HepG2 (cell line): Measurements from ENCODE around the gene UQCR10.

Experiments used
- ZFP37 ChIP-seq: sonication (generic); formaldehyde crosslinking; IDR thresholded peaks from 2 replicates; pipeline ENCODE4 v1.4.0; 2020; ENCODE audit warnings: missing genetic modification reagents, borderline replicate concordance
- TF ChIP-seq, protein P1 (sequence below): sonication (generic); formaldehyde crosslinking; IDR thresholded peaks from 2 replicates; pipeline ENCODE4 v1.5.0; 2020; ENCODE audit warnings: mild to moderate bottlenecking, missing genetic modification reagents, moderate library complexity

DNA sequence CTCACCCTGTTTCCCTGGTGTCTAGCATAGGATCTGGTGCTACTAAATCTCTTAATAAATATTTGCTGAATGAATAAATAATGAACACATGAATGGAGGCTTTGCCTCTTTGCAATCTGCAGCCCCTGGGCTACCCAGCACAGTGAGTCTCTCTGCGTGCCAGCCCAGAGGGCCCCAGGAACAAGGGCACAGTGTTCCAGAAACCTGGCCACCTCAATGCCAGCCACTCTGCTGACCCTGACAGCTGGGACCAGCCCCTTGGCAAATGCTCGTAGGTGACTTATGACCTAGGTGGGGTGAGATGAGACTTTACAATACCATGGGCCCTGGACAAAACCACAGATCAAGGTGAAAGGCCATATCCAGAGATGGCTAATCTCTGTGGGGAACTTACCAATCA is 31.6 kb downstream of the UQCR10 start:
- TF ChIP-seq ZFP37 (CRISPR knock-in tag): no peak
- TF ChIP-seq, protein P1, sequence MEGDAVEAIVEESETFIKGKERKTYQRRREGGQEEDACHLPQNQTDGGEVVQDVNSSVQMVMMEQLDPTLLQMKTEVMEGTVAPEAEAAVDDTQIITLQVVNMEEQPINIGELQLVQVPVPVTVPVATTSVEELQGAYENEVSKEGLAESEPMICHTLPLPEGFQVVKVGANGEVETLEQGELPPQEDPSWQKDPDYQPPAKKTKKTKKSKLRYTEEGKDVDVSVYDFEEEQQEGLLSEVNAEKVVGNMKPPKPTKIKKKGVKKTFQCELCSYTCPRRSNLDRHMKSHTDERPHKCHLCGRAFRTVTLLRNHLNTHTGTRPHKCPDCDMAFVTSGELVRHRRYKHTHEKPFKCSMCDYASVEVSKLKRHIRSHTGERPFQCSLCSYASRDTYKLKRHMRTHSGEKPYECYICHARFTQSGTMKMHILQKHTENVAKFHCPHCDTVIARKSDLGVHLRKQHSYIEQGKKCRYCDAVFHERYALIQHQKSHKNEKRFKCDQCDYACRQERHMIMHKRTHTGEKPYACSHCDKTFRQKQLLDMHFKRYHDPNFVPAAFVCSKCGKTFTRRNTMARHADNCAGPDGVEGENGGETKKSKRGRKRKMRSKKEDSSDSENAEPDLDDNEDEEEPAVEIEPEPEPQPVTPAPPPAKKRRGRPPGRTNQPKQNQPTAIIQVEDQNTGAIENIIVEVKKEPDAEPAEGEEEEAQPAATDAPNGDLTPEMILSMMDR (CRISPR knock-in tag): no peak
